GM18502 (cell line): ENCODE results near the gene NACAD.
"Not testable (repeated sequence)": the region's sequence is repeated elsewhere in the genome, so short reads cannot be mapped to it uniquely, and the experiment has no call there.

Experiments
- ATAC-seq: cut with Tn5 transposase; IDR thresholded peaks from one replicate; pipeline ENCODE4 v1.9.1; 2021; ENCODE audit warnings: mild to moderate bottlenecking; ENCODE audit not compliant: unreplicated experiment, poor library complexity

Gene NACAD

DNA sequence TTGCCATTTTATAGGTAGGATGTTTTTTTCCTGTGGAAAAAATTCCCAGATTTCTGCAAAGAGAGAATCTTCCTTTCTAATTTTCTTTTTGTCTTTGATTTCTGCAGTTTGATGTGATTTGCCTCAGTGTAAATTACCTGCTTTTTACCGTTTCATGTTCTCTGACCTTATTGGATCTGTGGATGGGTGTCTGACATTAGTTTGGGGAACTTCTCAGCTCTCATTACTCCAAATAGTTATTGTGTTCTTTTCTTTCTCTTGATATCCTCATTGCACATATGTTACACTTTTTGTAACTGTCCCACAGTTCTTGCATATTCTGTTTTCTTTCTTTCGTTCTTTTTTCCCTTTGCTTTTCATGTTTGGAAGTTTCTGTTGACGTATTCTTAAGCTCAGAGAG is 28.5 kb downstream of the NACAD start:
- no peak for ATAC-seq

DNA sequence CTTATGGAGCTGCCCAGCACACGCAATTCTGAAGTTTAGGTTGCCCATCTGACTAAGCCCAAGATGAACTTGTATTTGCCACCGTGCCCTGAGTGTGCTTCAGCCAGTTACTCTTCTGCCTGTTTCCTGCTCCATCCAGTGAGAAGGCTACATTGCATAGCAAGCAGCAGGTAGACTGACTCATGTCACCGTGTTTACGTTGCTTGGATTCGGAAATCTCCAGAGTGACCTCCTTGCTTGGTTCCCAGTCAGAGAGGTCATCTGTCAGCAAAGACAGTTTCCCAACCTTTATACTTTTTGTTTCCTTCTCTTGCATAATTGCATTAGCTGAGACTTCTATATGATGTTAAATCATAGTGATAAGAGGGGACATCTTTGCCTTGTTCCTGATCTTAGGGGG is 30.9 kb downstream of the NACAD start:
- ATAC-seq, result no peak

GRCh38 chr7:45055594-45056219 is 33.1 kb downstream of the NACAD start:
- no peak for ATAC-seq

GRCh38 chr7:45055016-45055415 is 33.8 kb downstream of the NACAD start:
- ATAC-seq, result no peak

DNA sequence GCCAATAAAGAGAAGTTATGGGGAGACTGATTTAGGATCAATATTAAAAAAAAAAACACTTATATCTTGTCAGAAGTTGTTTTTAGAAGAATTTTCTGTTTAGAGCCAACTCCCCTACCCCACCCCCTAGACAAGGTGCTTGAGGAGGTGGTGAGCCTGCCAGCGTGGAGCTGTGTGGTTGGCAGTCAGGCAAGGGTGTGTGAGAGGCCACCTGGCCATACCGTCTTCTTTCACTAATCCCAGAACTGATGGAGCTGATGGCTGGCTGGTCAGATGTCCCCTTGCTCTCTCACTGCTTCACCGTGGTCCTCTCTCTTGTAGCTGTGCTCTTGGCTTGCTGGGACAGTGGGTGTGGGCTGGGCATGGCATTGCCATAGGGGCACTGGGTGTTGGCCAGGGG is 34.3 kb downstream of the NACAD start:
- no peak for ATAC-seq

DNA sequence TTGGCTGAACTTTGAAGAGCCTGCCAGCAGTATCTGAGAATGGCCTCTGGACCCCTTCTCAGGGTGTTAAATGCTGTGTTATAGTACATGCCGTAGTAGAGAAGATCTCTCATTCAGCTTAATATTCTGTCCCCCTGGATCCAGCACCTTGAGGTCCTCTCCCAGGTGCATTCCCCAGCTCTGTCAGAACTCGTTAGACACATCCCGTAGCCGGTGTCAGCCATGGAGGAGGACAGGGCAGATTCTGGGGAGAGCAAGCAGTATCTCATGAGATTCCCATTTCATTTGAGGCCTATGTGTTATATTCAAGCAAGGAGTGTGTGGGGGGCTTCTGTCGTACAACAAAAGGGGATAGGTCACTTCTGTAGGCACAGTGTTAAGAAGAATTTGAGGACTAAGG is 34.8 kb downstream of the NACAD start:
- no peak for ATAC-seq

- no peak for ATAC-seq
Observed at GRCh38 chr7:45053401-45053800, 35.4 kb downstream of the NACAD start.

- ATAC-seq, result no peak
Observed at GRCh38 chr7:45052011-45052410, 36.8 kb downstream of the NACAD start.

DNA sequence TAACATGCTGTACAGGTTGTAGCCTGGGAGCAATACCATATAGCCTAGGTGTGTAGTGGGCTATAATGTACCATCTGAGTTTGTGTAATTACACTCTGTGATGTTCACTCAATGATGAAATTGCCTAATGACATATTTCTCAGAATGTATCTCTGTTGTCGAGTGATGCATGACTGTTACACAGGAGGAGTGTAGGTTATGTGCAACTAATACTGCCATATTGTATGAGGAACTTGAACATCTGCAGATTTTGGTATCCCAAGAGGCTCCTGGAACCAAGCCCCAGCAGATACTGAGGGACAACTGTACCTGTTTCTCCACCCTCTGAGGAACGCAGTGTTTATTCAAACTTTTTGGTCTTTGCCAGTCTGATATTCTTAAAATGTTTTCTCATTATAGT is 38.6 kb downstream of the NACAD start:
- ATAC-seq, result no peak

- no peak for ATAC-seq
Observed at GRCh38 chr7:45048748-45049147, 40.0 kb downstream of the NACAD start.

DNA sequence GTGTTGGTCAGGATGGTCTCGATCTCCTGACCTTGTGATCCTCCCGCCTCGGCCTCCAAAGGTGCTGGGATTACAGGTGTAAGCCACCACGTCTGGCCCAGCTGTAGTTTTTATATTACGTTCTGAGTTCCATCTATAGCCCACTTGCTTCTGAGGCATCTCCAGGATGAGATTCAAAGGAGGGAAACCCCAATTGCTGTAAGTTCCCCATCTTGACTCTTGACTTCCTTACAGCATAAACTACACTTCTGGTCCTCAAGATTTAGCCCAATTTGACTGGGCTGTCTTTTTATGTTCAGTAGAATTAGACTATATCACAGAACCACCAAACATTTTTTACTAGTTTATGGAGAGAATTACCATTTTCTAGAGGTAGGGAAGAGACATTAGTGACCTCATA is 44.4 kb downstream of the NACAD start:
- no peak for ATAC-seq

DNA sequence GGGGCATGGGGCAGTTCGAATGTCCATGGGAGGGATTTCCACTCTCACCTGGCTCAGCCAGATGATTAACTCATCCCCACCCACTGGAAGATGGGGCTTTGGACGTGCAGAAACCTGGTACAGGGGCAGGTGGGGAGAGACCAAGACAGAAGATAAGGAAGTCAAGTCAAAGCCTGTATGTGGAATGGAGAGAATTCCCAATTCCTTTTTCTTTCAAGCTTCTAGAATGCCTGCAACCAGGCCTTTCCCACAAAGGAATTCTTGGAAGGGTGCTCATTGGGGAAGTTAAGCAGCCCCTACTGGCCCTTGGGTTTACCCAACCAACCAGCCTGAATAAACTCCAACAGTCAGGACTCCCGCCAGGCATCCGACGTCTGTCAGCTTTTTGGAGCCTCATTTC is 49.7 kb downstream of the NACAD start:
- no peak for ATAC-seq

GRCh38 chr7:45037876-45038275 is 50.9 kb downstream of the NACAD start:
- no peak for ATAC-seq

- no peak for ATAC-seq
Observed at GRCh38 chr7:45036796-45037195, 52.0 kb downstream of the NACAD start.

DNA sequence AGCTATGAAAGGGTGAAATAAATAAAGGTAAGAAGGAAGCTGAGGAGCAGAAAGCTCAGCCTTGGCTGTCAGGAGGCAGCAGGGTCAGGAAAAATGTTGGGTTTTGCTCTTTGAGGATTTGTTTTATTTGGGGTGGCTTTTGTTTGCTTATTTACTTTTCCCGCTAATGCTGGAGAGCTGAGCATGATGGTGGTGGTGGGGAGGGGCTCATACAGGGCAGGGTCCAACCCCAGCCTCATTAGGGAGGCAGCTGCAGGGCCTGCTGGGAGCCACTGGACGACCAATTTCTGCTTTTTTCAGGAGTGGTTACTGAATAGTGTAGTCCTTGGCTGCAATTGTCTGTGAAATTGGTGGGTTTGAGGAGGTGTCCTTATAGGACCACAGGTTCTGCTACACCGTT is 52.5 kb downstream of the NACAD start:
- ATAC-seq, result no peak

DNA sequence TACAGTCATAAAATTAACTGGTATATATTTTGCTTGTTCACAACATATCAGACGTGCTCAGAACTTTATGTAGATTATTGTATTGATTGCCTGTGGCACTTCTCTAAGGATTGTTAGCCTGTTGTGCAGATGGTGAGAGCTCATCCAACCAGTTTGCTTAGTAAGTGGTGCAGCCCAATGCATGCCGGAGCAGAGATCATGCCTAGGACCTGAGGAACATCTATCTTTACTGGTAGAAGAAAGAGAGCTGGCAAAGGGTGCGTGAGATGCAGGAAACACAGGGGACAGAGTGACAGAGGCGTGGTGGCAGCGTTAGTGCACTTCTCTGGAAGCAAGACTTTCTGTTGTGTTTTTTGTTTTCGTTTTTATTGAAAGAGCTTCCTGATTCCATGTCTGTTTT is 52.9 kb downstream of the NACAD start:
- ATAC-seq, result no peak

- ATAC-seq, result no peak
Observed at GRCh38 chr7:45035371-45035770, 53.4 kb downstream of the NACAD start.

- not testable (repeated sequence) for ATAC-seq
Observed at GRCh38 chr7:45034710-45035109, 54.1 kb downstream of the NACAD start.

- no peak for ATAC-seq
Observed at GRCh38 chr7:45033931-45034290, 54.9 kb downstream of the NACAD start.

DNA sequence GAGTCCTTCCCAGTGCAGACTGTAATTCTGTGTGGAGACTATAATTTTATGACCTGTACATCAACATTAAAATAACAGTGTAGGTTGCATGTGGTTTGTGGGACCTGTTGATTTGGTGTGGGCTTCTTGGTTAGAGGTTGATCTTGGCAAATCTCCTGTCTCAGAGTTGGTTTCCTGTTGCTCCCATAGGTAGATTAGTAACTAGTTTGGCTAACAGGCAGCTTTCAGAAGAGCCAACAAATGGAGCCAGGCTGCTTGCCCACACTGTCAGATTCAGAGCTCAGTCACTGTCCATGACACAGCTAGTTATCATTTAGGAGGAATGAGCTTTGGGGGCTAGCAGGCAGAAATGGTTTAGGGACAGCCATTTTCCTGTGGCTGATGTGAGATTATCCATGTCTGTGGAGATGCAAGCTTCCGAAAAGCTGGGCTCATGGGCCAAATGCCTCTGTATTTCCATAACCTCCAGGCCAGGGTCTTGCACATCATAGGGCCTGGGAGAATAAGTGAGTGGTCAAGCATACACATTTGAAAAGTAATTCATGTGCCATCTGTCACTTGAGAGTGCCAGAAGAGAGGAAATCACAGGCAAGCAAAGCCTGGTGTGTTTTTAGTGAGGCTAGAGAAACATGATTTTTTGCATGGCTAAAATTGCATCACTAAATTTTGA is 55.4 kb downstream of the NACAD start:
- no peak for ATAC-seq

- ATAC-seq, result no peak
Observed at GRCh38 chr7:45032421-45032820, 56.3 kb downstream of the NACAD start.

DNA sequence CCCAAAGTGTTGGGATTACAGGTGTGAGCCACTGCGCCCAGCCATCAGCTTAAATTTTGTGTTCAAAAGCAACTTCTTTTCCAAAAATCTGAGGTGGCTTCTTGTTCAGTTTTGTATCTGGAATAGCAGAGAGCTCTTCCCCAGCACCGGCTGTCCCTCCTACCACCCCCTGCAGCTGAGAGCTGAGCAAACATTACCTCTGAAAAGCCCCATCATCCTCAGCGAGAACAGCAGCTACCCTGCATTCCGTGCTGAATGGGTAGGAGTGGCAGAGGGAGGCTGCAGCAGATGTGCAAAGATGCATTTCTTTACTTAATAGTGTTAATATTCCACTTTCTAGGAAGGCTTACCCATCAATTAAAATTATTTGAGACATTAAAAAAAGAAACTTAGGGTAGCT is 56.9 kb downstream of the NACAD start:
- ATAC-seq, result no peak
